WTC11 (cell line): ENCODE measurements around the gene LRRC1.

Experiments
- CTCF ChIP-seq: fragments of 200-600 bp; IDR thresholded peaks from 2 replicates; pipeline ENCODE4 v1.8.0; 2022; ENCODE audit warnings: antibody characterized with exemption
- RELA ChIP-seq: sonication (generic); formaldehyde crosslinking; IDR thresholded peaks from 2 replicates; pipeline ENCODE4 v1.8.1; 2022; ENCODE audit warnings: missing genetic modification reagents, mild to moderate bottlenecking, borderline replicate concordance
- ZNF512 ChIP-seq: sonication (generic); formaldehyde crosslinking; IDR thresholded peaks from 2 replicates; pipeline ENCODE4 v1.8.1; 2022; ENCODE audit warnings: missing genetic modification reagents, borderline replicate concordance

- TF ChIP-seq RELA (CRISPR knock-in tag) (no peak), ZNF512 (no peak), CTCF (no peak)
Observed at GRCh38 chr6:53851561-53851960, 56.8 kb downstream of the LRRC1 start.
